ENCODE data around the gene TMCO1.

GRCh38 chr1:165759095-165759494 is 9.6 kb downstream of the TMCO1 start:
- TF ChIP-seq POLR2A (IDR thresholded peaks at IDR 0.05; ENCODE audit: low read length) (no peak), GATA1 (IDR thresholded peaks at IDR 0.05; ENCODE audit: low read depth, low read length) (no peak)

Data from erythroblast (primary cell).